ENCODE measurements around the gene GSDME.

The GSDME gene

GRCh38 chr7:24700521-24701260 is 56.6 kb downstream of the GSDME start:
- TF ChIP-seq CTCF (IDR thresholded peaks at IDR 0.05; ENCODE audit: unreplicated experiment in 3 of 3) = no peak
- Mint-ChIP-seq H3K36me3 (ENCODE audit: low read depth) (peaks cover 4% of the 10 kb centered on the region), H3K27ac (peak overlapping the region in 2 of 3 experiments; percentile 56 to 67), H3K4me1 (peaks cover 70% of the 10 kb centered on the region), H3K9me3 (no peaks in the 10 kb centered on the region), H3K4me3 (peak overlapping the region in 1 of 3 experiments; percentile 5), H3K27me3 (ENCODE audit: low read depth) (peaks cover 5% of the 10 kb centered on the region)

GRCh38 chr7:24698531-24699266 is 58.6 kb downstream of the GSDME start:
- Mint-ChIP-seq H3K27me3 (ENCODE audit: low read depth) (peaks cover 5% of the 10 kb centered on the region), H3K4me1 (peaks cover 53% of the 10 kb centered on the region), H3K4me3 (no peak overlapping the region), H3K36me3 (ENCODE audit: low read depth) (peaks cover 14% of the 10 kb centered on the region), H3K9me3 (no peaks in the 10 kb centered on the region), H3K27ac (peak overlapping the region in 1 of 3 experiments; percentile 41)
- TF ChIP-seq CTCF (IDR thresholded peaks at IDR 0.05; ENCODE audit: unreplicated experiment in 3 of 3) = no peak

- TF ChIP-seq CTCF (IDR thresholded peaks at IDR 0.05; ENCODE audit: unreplicated experiment in 3 of 3) = no peak
- Mint-ChIP-seq H3K36me3 (ENCODE audit: low read depth) (peaks cover 14% of the 10 kb centered on the region), H3K4me1 (peaks cover 40% of the 10 kb centered on the region), H3K9me3 (no peaks in the 10 kb centered on the region), H3K4me3 (no peak overlapping the region), H3K27ac (no peak overlapping the region), H3K27me3 (ENCODE audit: low read depth) (no peaks in the 10 kb centered on the region)
These were observed 59.8 kb downstream of the GSDME start for GRCh38 chr7:24697416-24697815.

GRCh38 chr7:24692592-24692991 is 64.7 kb downstream of the GSDME start:
- H3K4me1 Mint-ChIP-seq = peaks cover under 1% of the 10 kb centered on the region
- no peak for TF ChIP-seq CTCF (IDR thresholded peaks at IDR 0.05; ENCODE audit: unreplicated experiment in 3 of 3)
- no peaks in the 10 kb centered on the region for H3K27me3 Mint-ChIP-seq (ENCODE audit: low read depth)
- H3K27ac Mint-ChIP-seq = no peak overlapping the region
- H3K4me3 Mint-ChIP-seq = no peak overlapping the region
- H3K36me3 Mint-ChIP-seq (ENCODE audit: low read depth) = peaks cover 10% of the 10 kb centered on the region
- no peaks in the 10 kb centered on the region for H3K9me3 Mint-ChIP-seq

GRCh38 chr7:24690251-24690650 is 67.0 kb downstream of the GSDME start:
- peaks cover 16% of the 10 kb centered on the region for H3K36me3 Mint-ChIP-seq (ENCODE audit: low read depth)
- H3K9me3 Mint-ChIP-seq = no peaks in the 10 kb centered on the region
- no peak overlapping the region for H3K4me3 Mint-ChIP-seq
- no peaks in the 10 kb centered on the region for H3K27me3 Mint-ChIP-seq (ENCODE audit: low read depth)
- H3K4me1 Mint-ChIP-seq = no peaks in the 10 kb centered on the region
- no peak for TF ChIP-seq CTCF (IDR thresholded peaks at IDR 0.05; ENCODE audit: unreplicated experiment in 3 of 3)
- H3K27ac Mint-ChIP-seq = no peak overlapping the region
